Liver (tissue), 3 donors: ENCODE data around the gene CLPTM1.
"Not testable (repeated sequence)": the region's sequence is repeated elsewhere in the genome, so short reads cannot be mapped to it uniquely, and the experiment has no call there.

Source experiments
- ATF3 ChIP-seq: IDR thresholded peaks from 2 replicates; pipeline ENCODE4 v1.6.1; 2016; ENCODE audit warnings: antibody characterized with exemption
- EGR1 ChIP-seq, 2 donors: IDR thresholded peaks; 2 replicates each; pipeline ENCODE4 v1.6.1; 2016 to 2018; ENCODE audit warnings: antibody characterized with exemption in 2 of 2, low read depth in 2 of 2
- FOXA1 ChIP-seq: IDR thresholded peaks from 2 replicates; pipeline ENCODE4 v1.6.1; 2016; ENCODE audit warnings: antibody characterized with exemption
- GABPA ChIP-seq, 2 donors: IDR thresholded peaks in 1 of 2; conservative IDR thresholded peaks in 1 of 2; 2 replicates each; pipeline ENCODE4 v1.6.1; 2016; ENCODE audit warnings: antibody characterized with exemption in 2 of 2, mild to moderate bottlenecking in 1 of 2, moderate library complexity in 1 of 2
- JUND ChIP-seq, 2 donors: IDR thresholded peaks; 2 replicates each; pipeline ENCODE4 v1.6.1; 2016; ENCODE audit warnings: antibody characterized with exemption in 2 of 2
- RAD21 ChIP-seq, 2 donors: IDR thresholded peaks; 2 replicates each; pipeline ENCODE4 v1.6.1; 2016; ENCODE audit warnings: antibody characterized with exemption in 2 of 2, mild to moderate bottlenecking in 2 of 2
- REST ChIP-seq: IDR thresholded peaks from 2 replicates; pipeline ENCODE4 v1.6.1; 2016; ENCODE audit warnings: antibody characterized with exemption, mild to moderate bottlenecking
- SP1 ChIP-seq: IDR thresholded peaks from 2 replicates; pipeline ENCODE4 v1.6.1; 2018; ENCODE audit warnings: antibody characterized with exemption, mild to moderate bottlenecking
- TAF1 ChIP-seq: conservative IDR thresholded peaks from 2 replicates; pipeline ENCODE4 v1.6.1; 2016; ENCODE audit warnings: antibody characterized with exemption, mild to moderate bottlenecking
- YY1 ChIP-seq: IDR thresholded peaks from 2 replicates; pipeline ENCODE4 v1.6.1; 2016; ENCODE audit warnings: antibody characterized with exemption, mild to moderate bottlenecking
- ZBTB33 ChIP-seq: IDR thresholded peaks from 2 replicates; pipeline ENCODE4 v1.6.1; 2016; ENCODE audit warnings: antibody characterized with exemption
- TF ChIP-seq, protein P1 (sequence below): fragments of 150-350 bp; IDR thresholded peaks from 2 replicates; pipeline ENCODE4 v1.5.1; 2017; ENCODE audit warnings: improper control_type of control experiment, low read depth, low read length; ENCODE audit not compliant: missing input control
- TF ChIP-seq, protein P2 (sequence below): IDR thresholded peaks from 2 replicates; pipeline ENCODE4 v1.6.1; 2016; ENCODE audit warnings: antibody characterized with exemption
- donor health status: healthy.
- donor health status: healthy.

DNA sequence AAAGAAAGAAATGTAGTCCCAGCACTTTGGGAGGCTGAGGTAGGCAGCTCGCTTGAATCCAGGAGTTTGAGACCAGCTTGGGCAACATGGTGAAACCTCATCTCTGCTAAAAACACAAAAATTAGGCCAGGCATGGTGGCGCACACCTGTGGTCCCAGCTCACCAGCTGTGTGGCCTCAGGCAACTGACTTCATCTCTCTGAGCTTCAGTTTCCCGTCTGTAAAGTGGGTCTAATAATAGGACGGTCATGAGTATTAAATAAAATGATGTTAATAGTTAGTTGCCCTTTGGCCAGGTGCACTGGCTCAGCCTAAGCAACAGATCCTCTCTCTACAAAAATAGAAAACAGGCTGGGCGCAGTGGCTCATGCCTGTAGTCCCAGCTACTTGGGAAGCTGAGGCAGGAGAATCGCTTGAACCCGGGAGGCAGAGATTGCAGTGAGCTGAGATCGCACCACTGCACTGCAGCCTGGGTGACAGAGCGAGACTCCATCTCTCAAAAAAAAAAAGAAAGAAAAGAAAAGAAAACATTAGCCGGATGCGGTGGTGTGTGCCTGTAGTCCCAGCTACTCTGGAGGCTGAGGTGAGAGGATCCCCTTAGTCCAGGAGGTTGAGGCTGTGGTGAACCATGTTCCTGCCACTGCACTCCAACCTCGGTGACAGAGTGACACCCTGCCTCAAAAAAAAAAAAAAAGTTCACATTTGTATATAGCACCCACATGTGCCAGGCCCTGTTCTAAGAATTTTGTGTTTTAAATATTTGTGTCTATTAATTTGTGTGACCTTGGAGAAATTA is 44.1 kb downstream of the CLPTM1 start:
- TF ChIP-seq SP1; JUND (IDR thresholded peaks at IDR 0.05); ATF3; YY1; REST; RAD21 (IDR thresholded peaks at IDR 0.05); TAF1; EGR1 (IDR thresholded peaks at IDR 0.05; ENCODE audit: low read depth in 2 of 2); GABPA (IDR thresholded peaks at IDR 0.05 in 1 of 2, conservative IDR thresholded peaks at IDR 0.05 in 1 of 2); FOXA1; ZBTB33: not testable (repeated sequence)
- TF ChIP-seq, protein P1, sequence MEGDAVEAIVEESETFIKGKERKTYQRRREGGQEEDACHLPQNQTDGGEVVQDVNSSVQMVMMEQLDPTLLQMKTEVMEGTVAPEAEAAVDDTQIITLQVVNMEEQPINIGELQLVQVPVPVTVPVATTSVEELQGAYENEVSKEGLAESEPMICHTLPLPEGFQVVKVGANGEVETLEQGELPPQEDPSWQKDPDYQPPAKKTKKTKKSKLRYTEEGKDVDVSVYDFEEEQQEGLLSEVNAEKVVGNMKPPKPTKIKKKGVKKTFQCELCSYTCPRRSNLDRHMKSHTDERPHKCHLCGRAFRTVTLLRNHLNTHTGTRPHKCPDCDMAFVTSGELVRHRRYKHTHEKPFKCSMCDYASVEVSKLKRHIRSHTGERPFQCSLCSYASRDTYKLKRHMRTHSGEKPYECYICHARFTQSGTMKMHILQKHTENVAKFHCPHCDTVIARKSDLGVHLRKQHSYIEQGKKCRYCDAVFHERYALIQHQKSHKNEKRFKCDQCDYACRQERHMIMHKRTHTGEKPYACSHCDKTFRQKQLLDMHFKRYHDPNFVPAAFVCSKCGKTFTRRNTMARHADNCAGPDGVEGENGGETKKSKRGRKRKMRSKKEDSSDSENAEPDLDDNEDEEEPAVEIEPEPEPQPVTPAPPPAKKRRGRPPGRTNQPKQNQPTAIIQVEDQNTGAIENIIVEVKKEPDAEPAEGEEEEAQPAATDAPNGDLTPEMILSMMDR: not testable (repeated sequence)
- TF ChIP-seq, protein P2, sequence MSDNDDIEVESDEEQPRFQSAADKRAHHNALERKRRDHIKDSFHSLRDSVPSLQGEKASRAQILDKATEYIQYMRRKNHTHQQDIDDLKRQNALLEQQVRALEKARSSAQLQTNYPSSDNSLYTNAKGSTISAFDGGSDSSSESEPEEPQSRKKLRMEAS: not testable (repeated sequence)
